HUES6 (cell line): Measurements from ENCODE around the gene ETS1.
A peak's percentile ranks its signal among the peaks of the same experiment; 100 is the strongest.

Source experiments
- H3K27ac ChIP-seq: 2 replicates; pipeline ENCODE4 v1.7.0; 2013; ENCODE audit warnings: low read depth, mild to moderate bottlenecking, low read length, inconsistent platforms
- H3K27me3 ChIP-seq: 2 replicates; pipeline ENCODE4 v1.6.1; 2013; ENCODE audit warnings: low read length; ENCODE audit not compliant: control insufficient read depth, insufficient read depth
- H3K36me3 ChIP-seq: 2 replicates; pipeline ENCODE4 v1.6.1; 2013; ENCODE audit warnings: low read length; ENCODE audit not compliant: control insufficient read depth, insufficient read depth
- H3K4me1 ChIP-seq: 2 replicates; pipeline ENCODE4 v1.6.1; 2013; ENCODE audit warnings: low read length; ENCODE audit not compliant: control insufficient read depth, insufficient read depth
- H3K4me3 ChIP-seq: 2 replicates; pipeline ENCODE4 v1.5.1; 2013; ENCODE audit warnings: low read depth, low read length
- H3K9ac ChIP-seq: one replicate; pipeline ENCODE4 v1.6.1; 2013; ENCODE audit warnings: mild to moderate bottlenecking, low read length
- H3K9me3 ChIP-seq: 2 replicates; pipeline ENCODE4 v1.6.1; 2013; ENCODE audit warnings: low read depth, low read length; ENCODE audit not compliant: control insufficient read depth, insufficient read depth

ETS1 gene

DNA sequence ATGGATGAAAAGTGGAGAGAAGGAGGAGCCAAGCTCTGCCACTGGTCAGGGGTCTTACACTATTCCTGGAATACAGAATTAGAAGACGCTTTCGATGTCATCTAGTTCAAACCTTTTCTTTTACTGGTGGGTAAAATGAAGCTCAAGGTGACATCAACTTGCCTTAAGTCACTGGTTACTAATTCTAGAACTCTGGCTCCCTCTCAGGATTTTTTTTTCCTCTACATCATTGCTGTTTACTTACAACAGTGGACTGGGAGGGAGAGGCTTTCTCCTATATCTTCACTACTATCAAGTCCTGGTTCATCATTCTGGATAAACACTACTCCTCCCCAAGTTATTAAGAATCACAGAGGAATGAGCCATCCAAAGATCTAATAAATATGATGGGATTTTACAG lies 82.9 kb downstream of the ETS1 start:
- H3K4me3 ChIP-seq, result no peak overlapping the region
- peaks cover 21% of the 10 kb centered on the region for H3K4me1 ChIP-seq
- no peaks in the 10 kb centered on the region for H3K27me3 ChIP-seq
- no peak overlapping the region for H3K27ac ChIP-seq
- H3K9ac ChIP-seq, result no peak overlapping the region
- H3K9me3 ChIP-seq, result 0 out of 2 replicates have a peak, but pooled peaks cover 4% of the 10 kb centered on the region
- no peaks in the 10 kb centered on the region for H3K36me3 ChIP-seq

DNA sequence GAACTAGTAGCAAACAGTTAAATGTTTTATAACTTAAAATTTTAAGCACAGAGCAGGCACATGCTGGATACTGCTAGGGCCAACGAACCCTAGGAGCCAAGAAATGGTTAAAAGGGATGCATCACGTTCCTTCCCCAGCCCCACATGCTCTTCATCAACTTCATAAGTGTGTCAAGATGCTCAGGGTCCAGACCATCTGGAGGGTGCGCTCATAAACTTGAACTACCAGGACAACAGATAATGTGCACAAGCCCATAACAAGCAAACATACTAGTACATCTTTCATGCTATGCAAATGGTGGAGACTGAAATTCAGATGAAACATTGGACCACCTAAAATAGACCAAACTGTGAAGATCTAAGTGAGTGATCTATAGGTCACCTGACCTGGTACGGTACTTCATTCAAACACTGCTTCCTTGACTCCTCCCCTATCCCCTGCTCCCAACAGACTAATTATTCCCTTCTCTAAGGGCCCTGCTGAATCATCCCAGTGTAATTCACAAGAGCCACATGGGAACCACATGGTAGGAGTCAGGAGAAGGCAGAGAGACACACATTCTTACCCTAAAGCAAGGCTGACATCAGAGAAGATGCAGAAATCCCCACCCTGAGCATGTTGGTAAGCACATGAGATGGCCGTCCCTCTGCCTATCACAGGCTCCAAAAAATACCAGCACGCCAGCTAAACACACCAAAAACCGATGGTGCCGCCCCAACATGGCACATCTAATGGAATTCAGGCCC lies 83.9 kb downstream of the ETS1 start:
- H3K4me1 ChIP-seq, result peaks cover 21% of the 10 kb centered on the region
- no peak overlapping the region for H3K9ac ChIP-seq
- no peaks in the 10 kb centered on the region for H3K36me3 ChIP-seq
- no peaks in the 10 kb centered on the region for H3K27me3 ChIP-seq
- H3K4me3 ChIP-seq, result no peak overlapping the region
- H3K27ac ChIP-seq, result no peak overlapping the region
- 0 out of 2 replicates have a peak, but pooled peaks cover 4% of the 10 kb centered on the region for H3K9me3 ChIP-seq

DNA sequence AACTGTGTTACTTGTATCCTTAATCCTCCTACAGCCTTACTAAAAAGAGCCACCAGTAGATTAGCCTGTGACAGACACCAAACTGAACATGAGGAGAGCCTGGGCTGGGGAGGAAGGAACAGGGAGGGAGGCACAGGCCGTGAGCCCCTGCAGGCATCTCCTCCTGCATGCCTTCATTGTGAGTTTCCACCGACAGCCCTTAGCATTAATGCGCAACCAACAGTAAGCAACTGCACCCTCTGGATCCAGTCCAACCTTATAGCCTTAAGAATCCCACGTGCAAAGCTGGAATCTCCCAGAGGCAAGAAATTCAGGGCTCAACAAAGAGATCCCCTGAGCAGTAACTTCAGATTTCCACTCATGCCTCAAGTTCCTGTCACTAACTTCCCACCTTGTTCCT lies 84.6 kb downstream of the ETS1 start:
- Histone ChIP-seq H3K27ac (no peak overlapping the region), H3K36me3 (no peaks in the 10 kb centered on the region), H3K27me3 (no peaks in the 10 kb centered on the region), H3K4me1 (peaks cover 22% of the 10 kb centered on the region), H3K9me3 (0 out of 2 replicates have a peak, but pooled peaks cover 4% of the 10 kb centered on the region), H3K4me3 (no peak overlapping the region), H3K9ac (no peak overlapping the region)

DNA sequence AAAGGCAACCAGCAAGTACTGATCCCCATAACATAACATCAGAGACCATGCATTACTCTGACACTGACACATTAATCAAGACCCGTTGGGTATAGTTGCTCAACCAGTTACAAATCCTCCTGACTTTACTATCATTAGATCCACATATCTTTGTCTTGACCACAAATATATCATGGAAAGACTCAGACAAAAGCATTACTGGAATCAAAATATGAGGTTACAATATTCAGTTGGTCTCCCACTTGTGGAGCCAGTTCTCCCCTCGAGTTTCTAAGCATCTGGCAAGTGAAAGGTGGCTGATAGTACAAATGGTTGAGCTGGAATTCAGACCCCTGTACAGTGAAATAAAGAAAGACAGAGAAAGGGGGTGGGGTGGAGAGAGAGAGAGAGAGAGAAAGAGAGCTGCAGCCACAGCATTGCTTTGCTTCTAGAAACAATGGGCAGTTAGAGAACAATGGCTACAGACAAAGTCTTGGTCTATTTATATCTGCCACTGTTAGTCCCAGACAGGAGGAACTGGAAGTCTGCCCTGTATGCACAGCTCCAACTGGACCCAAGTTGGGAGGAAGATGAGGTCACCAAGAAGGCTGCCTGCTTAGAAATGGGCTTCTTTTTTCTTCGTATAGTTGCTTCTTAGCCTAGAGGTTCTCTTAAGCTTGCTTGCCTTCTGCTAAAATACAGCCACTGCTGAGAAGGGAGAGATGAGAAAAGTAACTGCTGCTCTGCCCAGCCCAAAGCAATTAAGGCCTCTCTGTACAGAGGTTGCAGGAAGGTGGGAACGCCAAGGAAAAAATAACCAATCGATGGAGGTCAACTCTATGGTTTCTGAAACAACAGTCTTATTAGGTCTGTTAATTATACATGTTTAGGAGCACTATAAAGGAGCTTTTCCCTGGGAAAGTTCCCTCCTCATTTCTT lies 85.5 kb downstream of the ETS1 start:
- Histone ChIP-seq H3K4me3 (no peak overlapping the region), H3K4me1 (peaks cover 22% of the 10 kb centered on the region), H3K9ac (no peak overlapping the region), H3K9me3 (0 out of 2 replicates have a peak, but pooled peaks cover 4% of the 10 kb centered on the region), H3K27me3 (no peaks in the 10 kb centered on the region), H3K27ac (no peak overlapping the region), H3K36me3 (no peaks in the 10 kb centered on the region)

DNA sequence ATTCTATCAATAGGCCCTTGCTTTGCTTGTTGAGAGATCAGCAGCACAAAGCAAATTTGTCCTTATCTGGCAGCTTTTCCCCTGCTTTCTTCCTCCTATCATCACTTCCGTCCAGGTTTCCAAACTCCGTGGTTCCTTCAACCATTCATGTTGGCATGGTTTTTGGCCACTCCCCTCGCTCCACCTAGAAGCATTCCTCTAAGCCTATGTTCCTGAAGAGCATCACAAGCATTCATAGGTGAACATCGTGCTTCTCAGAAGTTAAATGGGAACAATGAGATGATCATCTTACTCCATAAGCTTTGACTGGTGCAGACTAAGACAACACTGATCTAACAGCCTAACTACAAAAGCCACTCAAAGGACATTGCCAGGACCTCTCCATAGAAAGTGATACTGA lies 86.3 kb downstream of the ETS1 start:
- Histone ChIP-seq H3K27ac (no peak overlapping the region), H3K4me3 (no peak overlapping the region), H3K9ac (no peak overlapping the region), H3K9me3 (0 out of 2 replicates have a peak, but pooled peaks cover 4% of the 10 kb centered on the region), H3K36me3 (no peaks in the 10 kb centered on the region), H3K27me3 (no peaks in the 10 kb centered on the region), H3K4me1 (peaks cover 20% of the 10 kb centered on the region)

DNA sequence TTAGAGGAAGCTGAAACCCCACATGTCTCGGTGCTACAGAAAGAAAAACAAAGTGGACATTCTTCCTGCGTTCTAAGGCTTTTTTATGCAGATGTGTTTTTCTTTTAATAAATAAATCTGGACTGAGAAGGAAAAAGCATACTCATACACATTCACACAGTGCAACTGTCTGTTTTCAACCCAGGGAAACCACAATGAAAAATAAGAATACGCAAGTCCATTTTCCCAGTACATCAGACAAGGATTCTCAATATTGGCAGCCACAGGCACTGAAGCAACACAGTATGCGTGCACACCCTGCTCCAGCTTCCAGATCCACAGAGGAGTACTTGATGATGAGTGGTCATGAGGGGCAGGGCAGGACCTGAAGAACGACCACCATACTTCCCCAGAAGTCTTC lies 86.9 kb downstream of the ETS1 start:
- Histone ChIP-seq H3K4me3 (no peak overlapping the region), H3K27ac (no peak overlapping the region), H3K4me1 (peaks cover 20% of the 10 kb centered on the region), H3K27me3 (no peaks in the 10 kb centered on the region), H3K9me3 (0 out of 2 replicates have a peak, but pooled peaks cover 4% of the 10 kb centered on the region), H3K9ac (no peak overlapping the region), H3K36me3 (no peaks in the 10 kb centered on the region)

DNA sequence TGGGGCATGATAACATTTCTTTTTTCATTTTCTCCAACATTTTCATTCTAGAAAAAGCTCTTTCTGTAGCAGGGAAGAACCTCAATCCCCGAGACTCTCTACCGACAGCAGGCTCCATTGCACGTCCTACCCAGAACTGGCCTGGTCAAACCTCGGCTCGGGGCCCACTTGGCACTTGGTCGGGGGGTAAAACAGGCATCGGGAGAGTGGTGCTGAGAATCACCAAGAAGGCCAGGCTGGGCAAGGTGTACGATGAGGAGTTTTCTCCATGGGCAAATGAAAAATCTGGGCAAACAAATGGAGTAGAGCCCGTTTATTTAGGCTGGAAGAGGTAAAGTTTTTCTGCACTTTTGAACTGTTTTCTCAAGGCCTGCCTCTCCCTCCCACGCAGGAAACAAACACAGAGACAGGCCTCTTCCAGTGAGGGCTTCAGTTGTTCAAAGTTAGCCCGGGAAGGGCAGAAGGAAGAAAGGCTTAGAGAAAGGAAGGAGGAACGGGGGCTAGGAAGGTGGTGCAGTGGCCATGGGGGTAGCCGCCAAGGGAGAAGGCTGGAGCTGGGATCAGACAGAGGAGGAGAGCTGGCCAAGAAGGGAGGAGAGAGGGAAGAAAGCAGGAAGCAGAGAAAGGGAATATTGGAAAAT lies 87.6 kb downstream of the ETS1 start:
- no peaks in the 10 kb centered on the region for H3K27me3 ChIP-seq
- no peak overlapping the region for H3K4me3 ChIP-seq
- H3K27ac ChIP-seq, result no peak overlapping the region
- H3K36me3 ChIP-seq, result no peaks in the 10 kb centered on the region
- H3K9me3 ChIP-seq, result 0 out of 2 replicates have a peak, but pooled peaks cover 4% of the 10 kb centered on the region
- H3K9ac ChIP-seq, result no peak overlapping the region
- peaks cover 20% of the 10 kb centered on the region for H3K4me1 ChIP-seq

DNA sequence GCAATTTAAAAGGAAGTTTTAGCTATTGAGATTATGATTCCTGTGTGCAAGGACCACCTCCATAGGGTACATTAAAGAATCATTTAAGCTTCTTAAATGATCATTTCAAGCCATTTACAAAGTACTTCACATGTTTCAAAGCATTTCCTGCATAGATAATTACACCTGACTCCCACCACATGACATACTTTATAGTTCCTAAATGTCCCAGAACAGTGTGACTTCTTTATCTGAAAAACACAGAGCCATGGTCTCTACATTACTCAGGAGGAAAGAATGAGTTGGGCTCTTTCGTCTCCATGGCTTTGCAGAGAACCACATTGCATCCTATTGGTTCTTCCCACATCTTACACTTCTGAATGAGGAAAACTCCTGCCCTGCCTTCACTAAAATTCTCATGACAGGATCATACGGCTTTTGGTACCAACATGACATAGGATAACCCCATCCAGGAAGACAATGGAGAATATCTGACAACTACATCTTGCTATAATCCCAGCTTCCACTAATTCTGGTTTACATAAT lies 88.6 kb downstream of the ETS1 start:
- Histone ChIP-seq H3K27ac (no peak overlapping the region), H3K9me3 (0 out of 2 replicates have a peak, but pooled peaks cover 4% of the 10 kb centered on the region), H3K27me3 (no peaks in the 10 kb centered on the region), H3K36me3 (no peaks in the 10 kb centered on the region), H3K4me1 (peaks cover 19% of the 10 kb centered on the region), H3K4me3 (no peak overlapping the region), H3K9ac (no peak overlapping the region)

DNA sequence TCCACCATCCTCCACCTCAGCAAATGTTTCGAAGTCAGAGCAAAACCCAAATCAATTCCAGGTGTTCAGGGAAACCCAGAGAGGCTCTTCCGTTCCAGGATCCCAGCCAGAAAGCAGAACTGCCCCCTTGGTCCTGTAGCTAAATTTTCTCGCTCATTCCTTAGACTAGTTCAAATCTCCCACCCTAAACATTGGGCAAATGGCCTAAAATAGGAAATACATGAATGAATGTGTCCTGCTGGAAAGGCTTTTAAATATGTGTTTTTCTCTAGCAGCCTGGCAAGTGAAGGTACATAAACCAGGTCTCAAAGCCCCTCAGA lies 89.6 kb downstream of the ETS1 start:
- H3K27ac ChIP-seq, result no peak overlapping the region; the same call in 1 of the 2 replicates

DNA sequence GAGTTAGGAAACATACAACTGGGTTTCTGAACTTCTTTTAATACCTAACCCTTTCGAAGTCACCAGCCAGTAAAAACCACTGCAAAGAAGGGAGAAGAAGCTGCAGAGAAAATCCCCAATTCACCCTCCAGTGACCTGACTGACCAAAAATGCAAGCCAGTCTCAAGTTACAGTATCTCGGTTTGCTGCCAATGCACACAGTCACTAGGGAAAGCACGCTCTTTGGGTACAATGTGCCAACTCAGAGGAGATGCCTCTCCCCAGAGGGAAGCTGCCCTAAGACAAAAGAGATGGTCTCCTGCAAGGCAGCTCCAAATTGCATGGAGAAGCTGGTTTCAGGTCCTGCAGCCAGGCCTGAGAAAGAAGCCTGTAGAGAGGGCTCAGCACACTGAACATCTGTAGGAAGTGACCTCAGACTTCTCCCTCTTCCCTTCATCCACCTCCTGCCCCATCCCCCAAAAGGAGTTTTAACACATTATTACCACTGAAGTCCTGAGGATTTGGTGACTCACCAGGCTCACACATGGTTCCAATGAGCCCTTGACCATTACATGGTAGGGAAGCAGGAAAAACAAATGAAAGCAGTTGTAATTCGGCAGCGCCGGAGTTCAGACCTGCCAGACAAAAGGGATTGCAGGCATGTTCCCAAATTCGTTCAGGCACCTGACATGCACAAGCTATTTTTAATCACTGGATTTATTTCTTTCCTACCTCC lies 90.1 kb downstream of the ETS1 start:
- Histone ChIP-seq H3K27ac (peak overlapping the region; percentile 3; the same call in 1 of the 2 replicates), H3K36me3 (no peaks in the 10 kb centered on the region), H3K4me3 (no peak overlapping the region), H3K9me3 (0 out of 2 replicates have a peak, but pooled peaks cover 3% of the 10 kb centered on the region), H3K27me3 (no peaks in the 10 kb centered on the region), H3K9ac (peak overlapping the region; percentile 10), H3K4me1 (peaks cover 24% of the 10 kb centered on the region)

More for the DNA sequence above, 89.6 kb downstream of the ETS1 start:
- H3K27me3 ChIP-seq, result no peaks in the 10 kb centered on the region
- H3K36me3 ChIP-seq, result no peaks in the 10 kb centered on the region
- H3K9me3 ChIP-seq, result 0 out of 2 replicates have a peak, but pooled peaks cover 4% of the 10 kb centered on the region
- no peak overlapping the region for H3K4me3 ChIP-seq
- peaks cover 21% of the 10 kb centered on the region for H3K4me1 ChIP-seq
- H3K9ac ChIP-seq, result no peak overlapping the region
